ENCODE data around the gene PARD3.
"Not testable (repeated sequence)": the region's sequence is repeated elsewhere in the genome, so short reads cannot be mapped to it uniquely, and the experiment has no call there.

PARD3 gene

GRCh38 chr10:34709637-34710390 lies 105.3 kb downstream of the PARD3 start:
- DNase-seq = no peak

- DNase-seq = no peak
Measured at GRCh38 chr10:34707656-34708055, 107.4 kb downstream of the PARD3 start.

- DNase-seq = not testable (repeated sequence)
Measured at GRCh38 chr10:34706992-34707391, 108.1 kb downstream of the PARD3 start.

- no peak for DNase-seq
Measured at GRCh38 chr10:34706147-34706546, 108.9 kb downstream of the PARD3 start.

GRCh38 chr10:34705563-34705962 lies 109.5 kb downstream of the PARD3 start:
- no peak for DNase-seq

GRCh38 chr10:34704526-34705184 lies 110.4 kb downstream of the PARD3 start:
- no peak for DNase-seq

- no peak for DNase-seq
Measured at GRCh38 chr10:34702982-34703381, 112.1 kb downstream of the PARD3 start.

GRCh38 chr10:34702093-34702937 lies 112.8 kb downstream of the PARD3 start:
- no peak for DNase-seq

- DNase-seq = no peak
Measured at GRCh38 chr10:34701194-34701593, 113.9 kb downstream of the PARD3 start.

- not testable (repeated sequence) for DNase-seq
Measured at GRCh38 chr10:34700752-34701151, 114.3 kb downstream of the PARD3 start.

GRCh38 chr10:34699904-34700517 lies 115.1 kb downstream of the PARD3 start:
- no peak for DNase-seq

GRCh38 chr10:34698979-34699378 lies 116.1 kb downstream of the PARD3 start:
- DNase-seq = no peak

- no peak for DNase-seq
Measured at GRCh38 chr10:34698248-34698831, 116.8 kb downstream of the PARD3 start.

GRCh38 chr10:34697351-34698247 lies 117.5 kb downstream of the PARD3 start:
- DNase-seq = no peak

GRCh38 chr10:34696423-34696822 lies 118.7 kb downstream of the PARD3 start:
- no peak for DNase-seq

GRCh38 chr10:34690383-34691049 lies 124.6 kb downstream of the PARD3 start:
- no peak for DNase-seq

GRCh38 chr10:34689053-34689452 lies 126.0 kb downstream of the PARD3 start:
- no peak for DNase-seq

GRCh38 chr10:34687434-34688210 lies 127.5 kb downstream of the PARD3 start:
- no peak for DNase-seq

- no peak for DNase-seq
Measured at GRCh38 chr10:34682580-34682979, 132.5 kb downstream of the PARD3 start.

GRCh38 chr10:34681933-34682332 lies 133.2 kb downstream of the PARD3 start:
- DNase-seq = no peak
